Measurements from ENCODE around the gene SERPINF2. TPM values are rescaled to one million over a fixed set of nuclear protein-coding genes. Genes with fewer than 3 reads are reported as not detected.
"Not testable (repeated sequence)": the region's sequence is repeated elsewhere in the genome, so short reads cannot be mapped to it uniquely, and the experiment has no call there.

The SERPINF2 gene
- polyA plus RNA-seq, 1 experiment = 0.02 TPM

- ChIA-PET CTCF (no interaction called here), POLR2A (no interaction called here)
- H3K4me3 ChIP-seq (ENCODE audit: low read depth, low read length) = no peak overlapping the region
- no peaks in the 10 kb centered on the region for H3K27me3 ChIP-seq (ENCODE audit: control insufficient read depth, insufficient read depth, low read length)
- H3K36me3 ChIP-seq (ENCODE audit: control insufficient read depth, insufficient read depth, low read length) = peaks cover 2% of the 10 kb centered on the region
- no peak for TF ChIP-seq CTCF (IDR thresholded peaks at IDR 0.05; ENCODE audit: insufficient read depth, low read depth, low read length)
- DNase-seq (ENCODE audit: low read depth) = no peak
These were observed 37.7 kb upstream of the SERPINF2 start for GRCh38 chr17:1705004-1705403.

- ChIA-PET POLR2A (no interaction called here), CTCF (no interaction called here)
These were observed 35.6 kb upstream of the SERPINF2 start for GRCh38 chr17:1707107-1707506.

DNA sequence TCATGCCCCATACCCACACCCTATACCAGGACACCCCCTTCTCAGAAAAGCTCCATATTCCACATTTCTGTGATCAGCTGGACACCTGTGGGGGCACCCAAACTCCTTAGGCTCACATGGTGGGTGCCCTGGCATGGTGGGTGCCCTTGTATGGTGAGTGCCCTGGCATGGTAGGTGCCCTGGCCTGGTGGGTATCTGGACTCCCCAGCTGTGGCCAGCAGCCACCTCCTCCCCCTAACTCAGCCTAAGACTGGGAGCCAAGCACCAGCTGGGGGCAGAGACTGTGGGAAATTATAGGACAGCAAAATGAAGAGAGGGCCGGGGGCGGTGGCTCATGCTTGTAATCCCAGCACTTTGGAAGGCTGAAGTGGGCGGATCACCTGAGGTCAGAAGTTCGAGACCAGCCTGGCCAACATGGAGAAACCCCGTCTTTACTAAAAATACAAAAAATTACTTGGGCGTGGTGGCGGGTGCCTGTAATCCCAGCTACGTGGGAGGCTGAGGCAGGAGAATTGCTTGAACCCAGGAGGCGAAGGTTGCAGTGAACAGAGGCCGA lies 33.8 kb upstream of the SERPINF2 start:
- POLR2A ChIA-PET; H3K4me3 ChIP-seq (ENCODE audit: low read depth, low read length); DNase-seq (ENCODE audit: low read depth); H3K27me3 ChIP-seq (ENCODE audit: control insufficient read depth, insufficient read depth, low read length): not testable (repeated sequence)
- CTCF ChIA-PET = interaction anchor here (0.9 kb wide), 1 partner anchor 8 kb away, joined by 3 read pairs; no protein-coding TSS in a partner anchor
- H3K36me3 ChIP-seq (ENCODE audit: control insufficient read depth, insufficient read depth, low read length) = peaks cover 23% of the 10 kb centered on the region

More at GRCh38 chr17:1707107-1707506, 35.6 kb upstream of the SERPINF2 start:
- Histone ChIP-seq H3K27me3 (ENCODE audit: control insufficient read depth, insufficient read depth, low read length) (no peaks in the 10 kb centered on the region), H3K4me3 (ENCODE audit: low read depth, low read length) (no peak overlapping the region), H3K36me3 (ENCODE audit: control insufficient read depth, insufficient read depth, low read length) (peaks cover 6% of the 10 kb centered on the region)
- no peak for TF ChIP-seq CTCF (IDR thresholded peaks at IDR 0.05; ENCODE audit: insufficient read depth, low read depth, low read length)
- DNase-seq (ENCODE audit: low read depth) = no peak

DNA sequence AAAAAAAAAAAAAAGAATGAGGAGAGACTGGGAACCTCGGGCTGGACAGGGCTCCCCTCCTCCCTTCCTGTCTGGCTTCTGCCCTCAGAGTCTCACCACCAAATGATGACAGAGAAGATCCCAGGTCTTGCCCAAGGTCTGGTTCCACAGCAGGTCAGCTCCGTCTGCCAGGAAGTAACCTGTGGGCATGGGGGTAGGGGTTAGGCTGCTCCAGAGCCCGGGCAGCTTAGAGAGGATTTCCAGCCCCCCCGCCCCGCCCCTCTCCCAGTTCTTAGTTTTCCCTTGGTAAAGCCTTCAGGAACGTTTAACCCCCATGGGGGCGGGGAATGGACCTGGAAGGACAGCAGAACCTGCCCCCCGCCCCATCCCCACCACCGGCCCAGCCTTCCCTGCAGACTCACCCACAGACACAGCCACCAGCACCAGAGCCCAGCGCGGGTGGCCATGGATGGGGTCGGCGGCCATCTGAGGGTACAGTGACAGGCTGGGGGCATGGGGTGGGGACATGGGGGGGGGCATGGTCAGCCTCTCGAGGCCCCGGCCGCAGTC lies 33.2 kb upstream of the SERPINF2 start:
- ChIA-PET POLR2A (no interaction called here), CTCF (interaction anchor here (0.9 kb wide), 1 partner anchor 9 kb away, joined by 3 read pairs; no protein-coding TSS in a partner anchor)
- DNase-seq (ENCODE audit: low read depth) = no peak
- Histone ChIP-seq H3K4me3 (ENCODE audit: low read depth, low read length) (peak overlapping the region; percentile 69), H3K36me3 (ENCODE audit: control insufficient read depth, insufficient read depth, low read length) (peaks cover 28% of the 10 kb centered on the region), H3K27me3 (ENCODE audit: control insufficient read depth, insufficient read depth, low read length) (no peaks in the 10 kb centered on the region)
- no peak for TF ChIP-seq CTCF (IDR thresholded peaks at IDR 0.05; ENCODE audit: insufficient read depth, low read depth, low read length)

DNA sequence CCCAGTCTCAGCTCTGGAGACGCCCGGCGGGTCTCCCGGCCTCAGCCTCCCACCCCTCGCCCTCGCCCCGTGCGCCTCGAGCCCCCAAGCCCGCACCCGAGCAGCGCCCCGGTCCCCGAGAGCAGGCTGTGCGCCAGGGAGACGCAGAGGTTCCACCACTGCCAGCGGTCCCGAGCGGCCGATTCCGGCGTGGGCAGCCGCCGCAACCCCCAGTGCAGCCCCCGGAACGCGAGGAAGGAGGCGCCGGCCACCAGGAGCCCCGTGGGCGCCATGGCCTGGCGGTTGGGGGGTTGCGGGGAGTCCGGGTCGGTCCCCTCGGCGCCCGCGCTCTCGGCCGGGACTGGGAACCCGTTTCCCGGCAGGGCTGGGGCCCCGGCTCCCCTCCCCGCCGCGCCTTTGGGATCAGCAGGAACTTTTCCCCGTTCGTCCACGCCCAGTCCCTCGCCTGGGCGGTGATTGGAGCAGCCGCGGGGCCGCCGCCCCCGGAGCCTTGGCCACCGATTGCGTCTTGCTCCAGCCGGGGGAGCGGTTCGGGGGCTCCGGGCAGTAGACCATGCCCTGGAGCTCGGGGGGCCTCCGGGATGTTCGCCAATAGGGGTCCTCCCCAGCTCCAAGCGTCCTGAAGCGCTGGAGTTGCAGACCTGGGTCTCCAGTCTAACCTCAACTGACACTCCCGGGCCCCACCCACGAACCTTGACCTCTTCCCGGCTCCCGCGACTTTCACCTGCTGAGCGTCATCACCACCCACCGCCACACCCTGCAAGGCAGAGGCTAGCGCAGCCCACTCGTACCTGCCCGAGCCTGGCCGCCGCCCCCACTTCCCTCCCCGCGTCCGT lies 32.5 kb upstream of the SERPINF2 start, which contains the start of gene TLCD2:
TLCD2 (minus strand) TSS at position 407 of the 836 bp plus-strand sequence; CDS start at position 272, 135 bp downstream.
- Histone ChIP-seq H3K36me3 (ENCODE audit: control insufficient read depth, insufficient read depth, low read length) (peaks cover 28% of the 10 kb centered on the region), H3K4me3 (ENCODE audit: low read depth, low read length) (peak within 1 kb of the TSS; percentile 69), H3K27me3 (ENCODE audit: control insufficient read depth, insufficient read depth, low read length) (no peaks in the 10 kb centered on the region)
- no peak for TF ChIP-seq CTCF (IDR thresholded peaks at IDR 0.05; ENCODE audit: insufficient read depth, low read depth, low read length)
- DNase-seq (ENCODE audit: low read depth) = no peak
- ChIA-PET CTCF (interaction anchor here (0.9 kb wide), 1 partner anchor 9 kb away, joined by 3 read pairs; no protein-coding TSS in a partner anchor), POLR2A (no interaction called here)
